HG03196 (cell line): Measurements from ENCODE around the gene CHST12.
"Not testable (repeated sequence)": the region's sequence is repeated elsewhere in the genome, so short reads cannot be mapped to it uniquely, and the experiment has no call there.

ENCODE experiments used
- ATAC-seq: cut with Tn5 transposase; IDR thresholded peaks from one replicate; pipeline ENCODE4 v1.9.1; 2021; ENCODE audit not compliant: unreplicated experiment

The CHST12 gene

DNA sequence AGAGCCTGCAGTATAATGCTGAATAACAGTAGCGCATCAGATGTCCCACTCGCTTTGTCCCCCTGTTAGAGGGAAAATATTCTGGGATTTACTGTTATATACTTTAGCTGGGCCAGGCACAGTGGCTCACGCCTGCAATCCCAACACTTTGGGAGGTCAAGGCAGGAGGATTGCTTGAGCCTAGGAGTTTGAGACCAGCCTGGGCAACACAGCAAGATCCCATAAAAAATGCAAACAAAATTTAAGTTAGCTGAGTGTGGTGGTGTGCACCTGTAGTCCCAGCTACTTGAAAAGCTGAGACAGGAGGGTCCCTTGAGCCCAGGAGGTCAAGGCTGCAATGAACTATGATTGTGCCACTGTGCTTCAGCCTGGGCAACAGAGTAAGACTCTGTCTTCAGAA, 50.4 kb downstream of the CHST12 start:
- ATAC-seq: not testable (repeated sequence)

- no peak for ATAC-seq
These were observed 56.3 kb downstream of the CHST12 start for GRCh38 chr7:2459674-2460073.

GRCh38 chr7:2460188-2460587, 56.8 kb downstream of the CHST12 start:
- ATAC-seq: no peak

DNA sequence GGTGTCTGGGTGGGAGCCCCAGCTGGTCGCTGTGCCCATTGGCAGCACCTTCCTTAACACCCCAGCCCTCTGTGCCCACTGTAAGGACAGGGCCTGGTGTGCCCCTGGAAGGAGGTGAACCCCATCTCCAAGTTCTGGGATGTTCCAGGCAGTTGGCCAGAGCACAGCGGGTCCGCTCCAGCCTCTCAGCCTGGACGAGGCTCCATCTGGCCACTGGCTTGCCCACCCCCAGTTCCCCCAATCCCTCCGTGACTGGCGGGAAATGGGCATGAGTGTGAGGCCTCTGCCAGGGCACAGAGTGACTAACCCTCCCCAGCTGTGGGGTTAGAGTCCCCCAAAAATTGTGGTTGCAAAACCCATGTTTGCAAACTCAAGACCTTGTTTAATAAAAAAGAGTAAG, 57.2 kb downstream of the CHST12 start:
- ATAC-seq: no peak

GRCh38 chr7:2461268-2462026, 58.0 kb downstream of the CHST12 start:
- no peak for ATAC-seq

DNA sequence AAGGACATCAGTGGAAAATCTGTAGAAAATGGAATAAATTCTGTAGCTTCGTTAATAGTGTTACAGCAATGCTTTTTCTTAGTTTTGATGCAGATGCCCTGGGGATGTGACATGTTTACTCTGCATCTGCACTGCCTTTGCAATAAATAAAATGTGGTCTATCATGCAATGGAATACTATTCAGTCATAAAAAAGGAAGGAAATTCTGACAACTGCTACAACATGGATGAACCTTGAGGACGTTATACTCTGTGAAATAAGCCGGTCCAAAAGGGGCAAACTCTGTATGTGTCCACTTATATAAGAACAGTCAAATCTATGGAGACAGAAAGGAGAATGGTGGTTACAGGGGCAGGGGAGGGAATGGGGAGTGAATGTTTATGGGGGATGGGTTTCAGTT, 59.3 kb downstream of the CHST12 start:
- no peak for ATAC-seq

DNA sequence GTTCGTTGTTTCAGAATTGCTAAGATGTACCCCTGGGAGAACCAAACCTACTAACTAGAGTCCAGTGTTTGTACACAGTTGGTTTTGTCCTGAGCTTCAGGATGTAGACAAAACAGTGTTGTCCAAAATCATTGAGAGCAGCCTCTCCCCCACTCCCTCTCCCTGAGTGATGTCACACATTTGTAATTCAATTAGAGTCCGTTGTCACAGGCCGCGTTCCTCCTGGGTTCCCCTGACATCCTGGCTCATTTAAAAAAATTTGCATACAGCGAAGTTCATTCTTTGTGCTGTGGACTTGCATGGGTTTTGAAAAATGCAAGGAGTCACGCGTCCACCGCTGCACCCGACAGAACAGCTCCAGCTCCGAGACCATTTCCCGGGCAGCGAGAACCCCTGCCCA, 62.5 kb downstream of the CHST12 start:
- no peak for ATAC-seq

DNA sequence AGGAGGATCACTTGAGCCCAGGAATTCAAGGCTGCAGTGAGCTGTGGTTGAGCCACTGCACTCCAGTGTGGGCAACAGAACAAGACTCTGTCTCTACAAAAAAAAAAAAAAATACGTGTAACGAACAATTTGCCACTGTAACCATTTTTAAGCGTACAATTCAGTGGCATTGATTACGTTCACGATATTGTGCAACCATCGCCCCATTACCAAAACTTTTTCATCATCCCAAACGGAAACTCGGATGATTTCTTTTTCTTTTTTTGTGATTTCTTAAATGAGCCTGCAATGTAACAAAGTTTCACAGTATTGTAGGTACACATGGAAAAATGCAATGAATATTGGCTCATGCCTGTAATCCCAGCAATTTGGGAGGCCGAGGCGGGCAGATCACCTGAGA, 63.3 kb downstream of the CHST12 start:
- no peak for ATAC-seq

DNA sequence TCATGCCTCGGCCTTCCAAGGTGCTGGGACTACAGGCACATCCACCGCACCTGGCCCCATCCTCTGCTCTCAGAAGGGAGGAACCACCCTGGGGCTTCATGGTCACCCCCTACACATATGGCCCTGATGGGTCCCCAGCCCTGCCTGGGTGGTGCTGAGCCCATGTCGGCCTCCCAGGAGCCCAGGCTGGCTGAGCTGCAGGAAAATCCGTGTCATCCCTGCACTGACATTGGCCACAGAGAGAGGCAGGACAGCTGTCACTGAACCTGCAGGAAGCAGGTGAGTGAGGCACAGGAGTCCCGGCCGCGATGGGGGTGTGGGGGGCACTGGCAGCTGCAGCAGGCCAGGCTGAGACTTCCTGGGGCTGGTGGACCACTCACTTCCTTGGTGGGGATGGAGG, 64.8 kb downstream of the CHST12 start:
- no peak for ATAC-seq

GRCh38 chr7:2469460-2470203, 66.2 kb downstream of the CHST12 start:
- not testable (repeated sequence) for ATAC-seq

DNA sequence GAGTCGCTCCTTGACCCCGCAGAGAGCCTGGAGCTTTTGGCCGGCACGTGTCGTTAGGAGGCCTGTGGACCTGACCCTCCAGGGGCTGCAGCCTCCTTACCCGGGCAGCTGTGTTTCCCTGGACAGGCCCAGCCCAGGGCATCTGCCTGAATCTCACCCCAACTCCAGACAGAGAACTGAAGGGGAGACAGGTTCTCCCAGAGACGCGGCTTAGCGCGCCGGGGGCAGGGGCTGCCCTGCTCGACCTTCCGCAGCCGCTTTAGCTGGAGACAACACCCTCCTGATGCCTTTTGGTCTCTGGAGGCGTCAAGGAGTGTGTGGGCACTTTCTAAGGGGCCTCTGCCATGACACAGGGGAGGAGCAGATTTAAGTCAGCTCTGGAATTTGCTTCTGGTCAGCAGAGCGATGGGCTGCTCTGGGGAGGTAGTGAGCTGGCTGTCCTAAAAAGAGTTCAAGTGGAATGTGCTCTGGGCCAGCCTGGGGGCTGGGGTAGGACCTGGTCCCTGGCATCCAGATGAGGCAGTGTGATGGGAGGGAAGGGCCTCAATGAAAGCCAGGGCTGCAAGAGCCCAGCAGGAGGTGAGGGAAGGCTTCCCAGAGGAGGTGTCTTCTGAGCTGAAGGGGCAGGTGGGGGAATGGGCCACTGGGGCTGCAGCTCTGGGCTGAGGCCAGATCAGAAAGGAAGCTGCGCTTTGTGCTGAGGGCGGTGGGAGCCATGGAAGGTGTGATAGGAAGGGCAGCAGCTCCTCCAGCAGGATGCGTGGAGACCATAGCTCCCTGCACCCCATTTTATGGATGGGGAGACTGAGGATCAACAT, 67.0 kb downstream of the CHST12 start:
- ATAC-seq: no peak

DNA sequence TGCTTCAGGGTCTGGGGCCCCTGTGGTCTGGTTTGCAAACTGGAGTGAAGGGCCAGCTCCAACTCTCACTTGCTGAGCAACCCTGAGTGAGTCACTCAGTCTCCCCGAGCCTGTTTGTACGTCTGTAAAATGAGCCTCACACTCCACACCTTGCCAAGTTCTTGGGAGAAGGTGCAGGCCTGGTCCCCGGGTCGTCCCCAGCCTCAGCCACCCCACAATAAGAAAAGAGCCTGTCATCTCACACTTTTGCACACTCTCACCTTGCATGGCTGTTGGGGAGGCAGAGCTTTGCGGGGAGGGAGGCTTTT, 67.6 kb downstream of the CHST12 start:
- ATAC-seq: no peak

GRCh38 chr7:2471396-2471795, 68.0 kb downstream of the CHST12 start:
- ATAC-seq: no peak

GRCh38 chr7:2472739-2473138, 69.3 kb downstream of the CHST12 start:
- ATAC-seq: no peak

- ATAC-seq: no peak
These were observed 70.2 kb downstream of the CHST12 start for GRCh38 chr7:2473496-2474180.

GRCh38 chr7:2474224-2474623, 70.8 kb downstream of the CHST12 start:
- no peak for ATAC-seq

- ATAC-seq: no peak
These were observed 71.6 kb downstream of the CHST12 start for GRCh38 chr7:2474813-2475677.

- ATAC-seq: no peak
These were observed 72.2 kb downstream of the CHST12 start for GRCh38 chr7:2475678-2476015.

GRCh38 chr7:2476298-2476697, 72.9 kb downstream of the CHST12 start, which contains the start of gene GRIFIN:
TSS of gene GRIFIN (minus strand) at chr7:2476398. CDS start at chr7:2476383, 15 bp downstream.
- no peak for ATAC-seq

DNA sequence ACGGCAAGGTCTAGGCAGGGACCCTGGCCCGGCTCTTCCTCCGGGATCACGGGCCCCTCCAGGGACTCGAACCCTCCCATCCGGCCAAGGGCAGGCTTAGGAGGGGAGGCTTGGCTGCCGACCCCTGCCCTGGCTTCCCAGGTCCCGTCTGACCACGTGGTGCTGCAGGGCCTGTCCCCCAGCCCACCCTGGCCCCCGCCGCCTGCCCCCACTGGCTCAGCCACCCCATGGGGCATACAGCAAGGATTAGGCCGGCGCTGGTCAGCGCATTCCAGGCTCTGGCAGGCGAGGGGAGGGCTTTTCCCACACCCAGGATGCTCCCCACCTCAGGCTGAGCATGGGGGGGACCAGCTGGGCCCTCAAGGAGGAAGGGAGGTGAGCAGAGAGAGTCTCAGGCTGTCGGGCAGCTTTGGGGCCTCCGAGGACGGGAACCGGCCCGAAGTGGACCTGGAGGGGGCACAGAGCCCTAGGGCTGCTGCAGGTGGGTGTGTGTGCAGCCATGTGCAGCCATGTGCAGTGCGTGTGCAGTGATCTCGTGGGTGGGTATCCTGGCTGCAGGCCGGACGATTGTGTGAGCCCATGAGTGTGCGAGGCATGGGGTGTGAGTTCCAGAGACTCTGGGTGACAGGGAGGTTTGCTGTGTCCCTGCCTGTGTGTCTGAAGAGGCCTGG, 73.5 kb downstream of the CHST12 start:
- no peak for ATAC-seq
